Measurements from ENCODE around the gene CNN2. TPM values are rescaled to one million over a fixed set of nuclear protein-coding genes. Genes with fewer than 3 reads are reported as not detected.

CNN2 gene
- polyA plus RNA-seq, 1 donor from 2014 or later, result 42.8 TPM

DNA sequence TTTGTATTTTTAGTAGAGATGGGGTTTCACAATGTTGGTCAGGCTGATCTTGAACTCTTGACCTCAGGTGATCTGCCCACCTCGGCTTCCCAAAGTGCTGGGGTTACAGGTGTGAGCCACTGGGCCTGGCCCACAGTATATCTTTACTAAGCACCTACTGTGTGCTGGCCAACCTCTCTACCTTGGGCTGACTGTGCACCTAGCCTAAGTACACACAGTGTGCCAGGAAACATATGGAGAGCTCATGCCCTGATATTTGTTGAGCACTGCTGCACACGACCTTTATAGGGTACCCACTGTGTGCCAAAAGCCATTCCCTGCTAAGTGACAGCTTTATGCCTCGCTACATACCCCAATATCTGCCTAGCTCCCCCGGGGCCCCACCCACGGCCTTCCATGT lies 34.3 kb downstream of the CNN2 start:
- H4K20me1 ChIP-seq (ENCODE audit: insufficient read depth), result no peaks in the 10 kb centered on the region
- H2AFZ ChIP-seq (ENCODE audit: low read depth, low read length), result no peak overlapping the region
- no peaks in the 10 kb centered on the region for H3K9me2 ChIP-seq (ENCODE audit: insufficient read depth, low read length)
- peaks cover 27% of the 10 kb centered on the region for H3K9me3 ChIP-seq (ENCODE audit: low read length)
- peaks cover under 1% of the 10 kb centered on the region for H3K27me3 ChIP-seq (ENCODE audit: insufficient read depth, low read depth, low read length)
- TF ChIP-seq MXI1 (conservative IDR thresholded peaks at IDR 0.05; ENCODE audit: poor library complexity, severe bottlenecking), result no peak
- TF ChIP-seq TAF1 (IDR thresholded peaks at IDR 0.05; ENCODE audit: low read depth), result no peak
- no peaks in the 10 kb centered on the region for H3K79me2 ChIP-seq (replicated peaks; ENCODE audit: insufficient read depth, low read length)
- no peak overlapping the region for H3K4me3 ChIP-seq (ENCODE audit: low read length)
- H3K4me2 ChIP-seq (ENCODE audit: low read length), result no peak overlapping the region
- H3K36me3 ChIP-seq (ENCODE audit: insufficient read depth, low read length), result peaks cover 3% of the 10 kb centered on the region
- no peak overlapping the region for H3K27ac ChIP-seq (ENCODE audit: low read length)
- H3K9ac ChIP-seq (ENCODE audit: low read length), result no peak overlapping the region
- no peaks in the 10 kb centered on the region for H3F3A ChIP-seq (ENCODE audit: insufficient read depth, low read length, poor library complexity, severe bottlenecking)

DNA sequence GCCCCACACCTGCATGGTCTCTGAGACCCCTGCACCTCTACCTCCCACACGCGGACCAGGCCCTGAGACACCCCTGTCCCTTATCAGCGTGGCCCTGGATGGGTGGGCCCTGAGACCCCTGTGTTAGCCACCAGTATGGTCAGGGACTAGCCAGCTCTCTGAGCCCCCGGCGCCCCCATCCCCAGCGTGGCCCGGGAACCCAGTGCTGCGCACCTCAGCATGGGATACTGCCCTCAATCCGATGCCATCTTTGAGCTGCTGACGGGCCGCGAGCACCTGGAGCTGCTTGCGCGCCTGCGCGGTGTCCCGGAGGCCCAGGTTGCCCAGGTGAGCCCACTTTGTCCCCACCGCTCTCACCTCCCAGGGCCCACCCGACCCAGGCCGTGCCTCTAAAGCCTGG lies 35.6 kb downstream of the CNN2 start:
- Histone ChIP-seq H3K27ac (ENCODE audit: low read length) (no peak overlapping the region), H3K27me3 (ENCODE audit: insufficient read depth, low read depth, low read length) (peaks cover 9% of the 10 kb centered on the region), H3K9ac (ENCODE audit: low read length) (no peak overlapping the region), H3K9me3 (ENCODE audit: low read length) (peaks cover 14% of the 10 kb centered on the region), H3K9me2 (ENCODE audit: insufficient read depth, low read length) (no peaks in the 10 kb centered on the region), H3K79me2 (replicated peaks; ENCODE audit: insufficient read depth, low read length) (no peaks in the 10 kb centered on the region), H3K4me3 (ENCODE audit: low read length) (no peak overlapping the region), H4K20me1 (ENCODE audit: insufficient read depth) (no peaks in the 10 kb centered on the region), H3K36me3 (ENCODE audit: insufficient read depth, low read length) (peaks cover 3% of the 10 kb centered on the region), H3K4me2 (ENCODE audit: low read length) (no peak overlapping the region), H3F3A (ENCODE audit: insufficient read depth, low read length, poor library complexity, severe bottlenecking) (no peaks in the 10 kb centered on the region), H2AFZ (ENCODE audit: low read depth, low read length) (no peak overlapping the region)
- TF ChIP-seq SMC3 (conservative IDR thresholded peaks at IDR 0.05; ENCODE audit: poor library complexity), result no peak
- no peak for TF ChIP-seq TAF1 (IDR thresholded peaks at IDR 0.05; ENCODE audit: low read depth)
- no peak for TF ChIP-seq EP300 (conservative IDR thresholded peaks at IDR 0.05; ENCODE audit: poor library complexity, severe bottlenecking)
- no peak for TF ChIP-seq POLR2AphosphoS5 (IDR thresholded peaks at IDR 0.05)
- TF ChIP-seq EZH2 (IDR thresholded peaks at IDR 0.05; ENCODE audit: borderline replicate concordance, insufficient read depth, low read length, poor library complexity, severe bottlenecking), result no peak
- no peak for TF ChIP-seq RAD21 (conservative IDR thresholded peaks at IDR 0.05)
- TF ChIP-seq, protein P1, sequence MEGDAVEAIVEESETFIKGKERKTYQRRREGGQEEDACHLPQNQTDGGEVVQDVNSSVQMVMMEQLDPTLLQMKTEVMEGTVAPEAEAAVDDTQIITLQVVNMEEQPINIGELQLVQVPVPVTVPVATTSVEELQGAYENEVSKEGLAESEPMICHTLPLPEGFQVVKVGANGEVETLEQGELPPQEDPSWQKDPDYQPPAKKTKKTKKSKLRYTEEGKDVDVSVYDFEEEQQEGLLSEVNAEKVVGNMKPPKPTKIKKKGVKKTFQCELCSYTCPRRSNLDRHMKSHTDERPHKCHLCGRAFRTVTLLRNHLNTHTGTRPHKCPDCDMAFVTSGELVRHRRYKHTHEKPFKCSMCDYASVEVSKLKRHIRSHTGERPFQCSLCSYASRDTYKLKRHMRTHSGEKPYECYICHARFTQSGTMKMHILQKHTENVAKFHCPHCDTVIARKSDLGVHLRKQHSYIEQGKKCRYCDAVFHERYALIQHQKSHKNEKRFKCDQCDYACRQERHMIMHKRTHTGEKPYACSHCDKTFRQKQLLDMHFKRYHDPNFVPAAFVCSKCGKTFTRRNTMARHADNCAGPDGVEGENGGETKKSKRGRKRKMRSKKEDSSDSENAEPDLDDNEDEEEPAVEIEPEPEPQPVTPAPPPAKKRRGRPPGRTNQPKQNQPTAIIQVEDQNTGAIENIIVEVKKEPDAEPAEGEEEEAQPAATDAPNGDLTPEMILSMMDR (IDR thresholded peaks at IDR 0.05; ENCODE audit: poor library complexity, severe bottlenecking), result no peak
- TF ChIP-seq, protein P2, sequence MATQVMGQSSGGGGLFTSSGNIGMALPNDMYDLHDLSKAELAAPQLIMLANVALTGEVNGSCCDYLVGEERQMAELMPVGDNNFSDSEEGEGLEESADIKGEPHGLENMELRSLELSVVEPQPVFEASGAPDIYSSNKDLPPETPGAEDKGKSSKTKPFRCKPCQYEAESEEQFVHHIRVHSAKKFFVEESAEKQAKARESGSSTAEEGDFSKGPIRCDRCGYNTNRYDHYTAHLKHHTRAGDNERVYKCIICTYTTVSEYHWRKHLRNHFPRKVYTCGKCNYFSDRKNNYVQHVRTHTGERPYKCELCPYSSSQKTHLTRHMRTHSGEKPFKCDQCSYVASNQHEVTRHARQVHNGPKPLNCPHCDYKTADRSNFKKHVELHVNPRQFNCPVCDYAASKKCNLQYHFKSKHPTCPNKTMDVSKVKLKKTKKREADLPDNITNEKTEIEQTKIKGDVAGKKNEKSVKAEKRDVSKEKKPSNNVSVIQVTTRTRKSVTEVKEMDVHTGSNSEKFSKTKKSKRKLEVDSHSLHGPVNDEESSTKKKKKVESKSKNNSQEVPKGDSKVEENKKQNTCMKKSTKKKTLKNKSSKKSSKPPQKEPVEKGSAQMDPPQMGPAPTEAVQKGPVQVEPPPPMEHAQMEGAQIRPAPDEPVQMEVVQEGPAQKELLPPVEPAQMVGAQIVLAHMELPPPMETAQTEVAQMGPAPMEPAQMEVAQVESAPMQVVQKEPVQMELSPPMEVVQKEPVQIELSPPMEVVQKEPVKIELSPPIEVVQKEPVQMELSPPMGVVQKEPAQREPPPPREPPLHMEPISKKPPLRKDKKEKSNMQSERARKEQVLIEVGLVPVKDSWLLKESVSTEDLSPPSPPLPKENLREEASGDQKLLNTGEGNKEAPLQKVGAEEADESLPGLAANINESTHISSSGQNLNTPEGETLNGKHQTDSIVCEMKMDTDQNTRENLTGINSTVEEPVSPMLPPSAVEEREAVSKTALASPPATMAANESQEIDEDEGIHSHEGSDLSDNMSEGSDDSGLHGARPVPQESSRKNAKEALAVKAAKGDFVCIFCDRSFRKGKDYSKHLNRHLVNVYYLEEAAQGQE (IDR thresholded peaks at IDR 0.05; ENCODE audit: borderline replicate concordance), result no peak
- no peak for TF ChIP-seq MXI1 (conservative IDR thresholded peaks at IDR 0.05; ENCODE audit: poor library complexity, severe bottlenecking)

Data from neural cell (in vitro differentiated cells).